HCT116 (cell line): ENCODE results near the gene WDR35. TPM values are rescaled to one million over a fixed set of nuclear protein-coding genes. Genes with fewer than 3 reads are reported as not detected.
"Not testable (repeated sequence)": the region's sequence is repeated elsewhere in the genome, so short reads cannot be mapped to it uniquely, and the experiment has no call there.

Experiments used
- ATAC-seq: fragments of 200-7000 bp; cut with Tn5 transposase; 2 replicates; pipeline ENCODE4 v1.9.1; 2020; ENCODE audit warnings: mild to moderate bottlenecking, moderate library complexity
- BruUV-seq: library from RNA; stranded (reverse); fragments of 400-500 nt; replicated peaks from 2 replicates; lab custom pipeline; 2021; lab: Mats Ljungman, UMichigan
- CTCF ChIA-PET: fragments of 300-600 bp; sonication (Branson Sonifier 250); formaldehyde crosslinking; loops from one replicate; lab custom pipeline; 2021; ENCODE audit warnings: antibody characterized with exemption; lab: Charles Lee
- POLR2A ChIA-PET: fragments of 300-600, 350-600 bp; sonication (Branson Sonifier 250); formaldehyde crosslinking; loops from one replicate; lab custom pipeline; 2021; ENCODE audit warnings: antibody characterized with exemption; lab: Charles Lee
- RAD21 ChIA-PET, 2 experiments: fragments of 300-600 bp; sonication (Branson Sonifier 250); formaldehyde crosslinking; loops; one replicate each; lab custom pipeline; 2023; ENCODE audit warnings: low total read pairs in 2 of 2; ENCODE audit not compliant: uncharacterized antibody in 2 of 2, unreplicated experiment in 2 of 2, low non-redundant PET in 1 of 2; lab: Charles Lee
- DNase-seq: peaks from one replicate; pipeline ENCODE4 v3.0.0-alpha.2; 2010; ENCODE audit warnings: low read depth, low spot score
- H2AFZ ChIP-seq: fragments of 200-600 bp; shearing (Covaris generic), sonication (generic); 2 replicates; pipeline ENCODE4 v1.6.1; 2017; ENCODE audit warnings: low read depth, mixed run types, mixed read lengths, antibody characterized with exemption, low read length; ENCODE audit not compliant: poor library complexity, severe bottlenecking
- H3K27ac ChIP-seq: 2 replicates; pipeline ENCODE4 v1.5.1; 2012; ENCODE audit warnings: low read depth, low read length
- H3K27me3 ChIP-seq: fragments of 200-600 bp; sonication (generic); 2 replicates; pipeline ENCODE4 v1.6.1; 2016; ENCODE audit warnings: mixed run types, low read length, mixed read lengths; ENCODE audit not compliant: insufficient read depth
- H3K36me3 ChIP-seq, 2 experiments: fragments of 200-500 bp in 1 of 2; fragments of 200-600 bp in 1 of 2; sonication (Bioruptor generic) in 1 of 2; sonication (generic) in 1 of 2; 2 replicates each; pipeline versions ENCODE4 v1.5.1 to v1.6.1; 2014 to 2016; ENCODE audit warnings: low read length in 2 of 2, inconsistent platforms in 1 of 2, mixed read lengths in 1 of 2, mixed run types in 1 of 2; ENCODE audit not compliant: insufficient read depth in 2 of 2, control insufficient read depth in 1 of 2
- H3K4me1 ChIP-seq, 2 experiments: fragments of 200-600 bp in 1 of 2; sonication (generic) in 1 of 2; 2 replicates each; pipeline versions ENCODE4 v1.5.1 to v1.6.1; 2012 to 2017; ENCODE audit warnings: low read length in 2 of 2, inconsistent platforms in 1 of 2, mild to moderate bottlenecking in 1 of 2, mixed read lengths in 1 of 2, mixed run types in 1 of 2, moderate library complexity in 1 of 2; ENCODE audit not compliant: insufficient read depth in 2 of 2, control insufficient read depth in 1 of 2
- H3K4me2 ChIP-seq: fragments of 200-600 bp; sonication (generic); 2 replicates; pipeline ENCODE4 v1.6.1; 2017; ENCODE audit warnings: mixed run types, low read length, mixed read lengths
- H3K4me3 ChIP-seq, 2 experiments: fragments of 200-600 bp in 1 of 2; sonication (generic) in 1 of 2; replicated peaks in 1 of 2; 2 replicates each; pipeline ENCODE4 v1.5.1; 2011 to 2016; ENCODE audit warnings: low read length in 2 of 2, control low read depth in 1 of 2, low read depth in 1 of 2, mild to moderate bottlenecking in 1 of 2, mixed read lengths in 1 of 2, mixed run types in 1 of 2
- H3K79me2 ChIP-seq: fragments of 200-600 bp; sonication (generic); 2 replicates; pipeline ENCODE4 v1.6.1; 2017; ENCODE audit warnings: mild to moderate bottlenecking, mixed run types, low read length, moderate library complexity, mixed read lengths; ENCODE audit not compliant: insufficient read depth
- H3K9ac ChIP-seq: fragments of 200-600 bp; sonication (generic); 2 replicates; pipeline ENCODE4 v1.6.1; 2016; ENCODE audit warnings: low read length, mixed read lengths
- H3K9me2 ChIP-seq: fragments of 200-600 bp; sonication (generic), shearing (Covaris generic); 2 replicates; pipeline ENCODE4 v1.6.1; 2017; ENCODE audit warnings: mixed run types, mild to moderate bottlenecking, moderate library complexity; ENCODE audit not compliant: insufficient read depth
- H3K9me3 ChIP-seq, 2 experiments: fragments of 200-500 bp in 1 of 2; fragments of 200-600 bp in 1 of 2; sonication (Bioruptor generic) in 1 of 2; sonication (generic) in 1 of 2; 2 replicates each; pipeline ENCODE4 v1.6.1; 2014 to 2017; ENCODE audit warnings: low read length in 2 of 2, mixed read lengths in 2 of 2, inconsistent platforms in 1 of 2, low read depth in 1 of 2, mild to moderate bottlenecking in 1 of 2, mixed run types in 1 of 2, moderate library complexity in 1 of 2; ENCODE audit not compliant: control insufficient read depth in 1 of 2, insufficient read depth in 1 of 2
- H4K20me1 ChIP-seq: fragments of 200-600 bp; sonication (generic), shearing (Covaris generic); 2 replicates; pipeline ENCODE4 v1.6.1; 2017; ENCODE audit warnings: mixed run types, mild to moderate bottlenecking, moderate library complexity; ENCODE audit not compliant: insufficient read depth
- CEBPB ChIP-seq: IDR thresholded peaks from 2 replicates; pipeline ENCODE4 v1.6.1; 2012; ENCODE audit warnings: low read depth
- CTCF ChIP-seq, 3 experiments: fragments of 200-600 bp in 1 of 3; sonication (generic) in 1 of 3; IDR thresholded peaks in 2 of 3; conservative IDR thresholded peaks in 1 of 3; 2 replicates each; pipeline ENCODE4 v1.5.1; 2012 to 2017; ENCODE audit warnings: low read depth in 2 of 3, low read length in 2 of 3, antibody characterized with exemption in 1 of 3, borderline replicate concordance in 1 of 3, control low read depth in 1 of 3, mild to moderate bottlenecking in 1 of 3, mixed read lengths in 1 of 3, mixed run types in 1 of 3, moderate library complexity in 1 of 3; ENCODE audit not compliant: insufficient read depth in 1 of 3
- TCF7L2 ChIP-seq: IDR thresholded peaks from 2 replicates; pipeline ENCODE4 v1.7.0; 2011; ENCODE audit warnings: borderline replicate concordance, inconsistent platforms; ENCODE audit not compliant: insufficient read depth, insufficient read length; ENCODE audit errors: extremely low read depth
- YY1 ChIP-seq: IDR thresholded peaks from 2 replicates; pipeline ENCODE4 v1.6.1; 2011; ENCODE audit warnings: low read length, low read depth, moderate library complexity, mild to moderate bottlenecking; ENCODE audit not compliant: insufficient replicate concordance; ENCODE audit errors: extremely low read depth
- intact Hi-C: fragments of 100-400 bp; cut with micrococcal nuclease; formaldehyde crosslinking; loops from 2 replicates; pipeline ENCODE4 v1.10.0; 2022
- total RNA-seq: library from RNA; stranded (reverse); gene quantifications from one replicate; pipeline ENCODE4 v1.2.1, GENCODE V29; 2021; ENCODE audit not compliant: unreplicated experiment

The WDR35 gene
- total RNA-seq, 1 experiment from 2014 or later: 9.6 TPM

- no peak for TF ChIP-seq CTCF (IDR thresholded peaks at IDR 0.05 in 2 of 3, conservative IDR thresholded peaks at IDR 0.05 in 1 of 3; ENCODE audit: borderline replicate concordance in 1 of 3, insufficient read depth in 1 of 3, low read depth in 2 of 3, low read length in 2 of 3)
- no peak for TF ChIP-seq YY1
- no peak for TF ChIP-seq TCF7L2
- no peak for TF ChIP-seq CEBPB
Observed at GRCh38 chr2:19881221-19881907, 108.5 kb downstream of the WDR35 start (continued).

GRCh38 chr2:19880191-19880590 is 109.7 kb downstream of the WDR35 start:
- ATAC-seq, H3K4me3 ChIP-seq, CTCF ChIA-PET, H3K9ac ChIP-seq, RAD21 ChIA-PET, H3K27ac ChIP-seq, H3K9me3 ChIP-seq, H3K9me2 ChIP-seq, H3K36me3 ChIP-seq, POLR2A ChIA-PET, BruUV-seq, H3K4me2 ChIP-seq, H4K20me1 ChIP-seq, H3K4me1 ChIP-seq, DNase-seq, H3K79me2 ChIP-seq, intact Hi-C loops, H3K27me3 ChIP-seq, H2AFZ ChIP-seq: not testable (repeated sequence)
